ENCODE results near the gene ITFG1. TPM values are rescaled to one million over a fixed set of nuclear protein-coding genes. Genes with fewer than 3 reads are reported as not detected.
"Not testable (repeated sequence)": the region's sequence is repeated elsewhere in the genome, so short reads cannot be mapped to it uniquely, and the experiment has no call there.

The ITFG1 gene
- total RNA-seq, 1 donor from 2014 or later, result 71.3 TPM

- DNase-seq, result no peak
- Histone ChIP-seq H3K27ac (replicated peaks) (no peak overlapping the region), H3K36me3 (no peaks in the 10 kb centered on the region), H3K4me1 (peaks cover 18% of the 10 kb centered on the region), H3K27me3 (ENCODE audit: low read depth) (no peaks in the 10 kb centered on the region), H3K4me3 (no peak overlapping the region), H3K9me3 (replicated peaks) (no peaks in the 10 kb centered on the region)
- intact Hi-C loops (cut with micrococcal nuclease), result no loop called here
- no peak for TF ChIP-seq CTCF (IDR thresholded peaks at IDR 0.05; ENCODE audit: borderline replicate concordance)
These were observed 262.7 kb downstream of the ITFG1 start for GRCh38 chr16:47198180-47198575.

GRCh38 chr16:47197536-47198179, 263.2 kb downstream of the ITFG1 start:
- peak; percentile 63 for DNase-seq
- intact Hi-C loops (cut with micrococcal nuclease), result no loop called here
- no peaks in the 10 kb centered on the region for H3K36me3 ChIP-seq
- TF ChIP-seq CTCF (IDR thresholded peaks at IDR 0.05; ENCODE audit: borderline replicate concordance), result no peak
- H3K27me3 ChIP-seq (ENCODE audit: low read depth), result no peaks in the 10 kb centered on the region
- no peak overlapping the region for H3K4me3 ChIP-seq
- H3K9me3 ChIP-seq (replicated peaks), result no peaks in the 10 kb centered on the region
- peaks cover 18% of the 10 kb centered on the region for H3K4me1 ChIP-seq
- H3K27ac ChIP-seq (replicated peaks), result peak overlapping the region; percentile 15

GRCh38 chr16:47196457-47196856, 264.4 kb downstream of the ITFG1 start:
- TF ChIP-seq CTCF (IDR thresholded peaks at IDR 0.05; ENCODE audit: borderline replicate concordance), result no peak
- Histone ChIP-seq H3K27me3 (ENCODE audit: low read depth) (no peaks in the 10 kb centered on the region), H3K4me3 (no peak overlapping the region)

GRCh38 chr16:47182318-47182717, 278.5 kb downstream of the ITFG1 start:
- intact Hi-C loops (cut with micrococcal nuclease), result no loop called here
- Histone ChIP-seq H3K36me3 (no peaks in the 10 kb centered on the region), H3K4me3 (no peak overlapping the region), H3K9me3 (replicated peaks) (no peaks in the 10 kb centered on the region), H3K27me3 (ENCODE audit: low read depth) (no peaks in the 10 kb centered on the region), H3K27ac (replicated peaks) (no peak overlapping the region), H3K4me1 (no peaks in the 10 kb centered on the region)
- DNase-seq, result no peak
- no peak for TF ChIP-seq CTCF (IDR thresholded peaks at IDR 0.05; ENCODE audit: borderline replicate concordance)

More at GRCh38 chr16:47196457-47196856, 264.4 kb downstream of the ITFG1 start:
- no peak for DNase-seq
- Histone ChIP-seq H3K27ac (replicated peaks) (no peak overlapping the region), H3K36me3 (no peaks in the 10 kb centered on the region), H3K9me3 (replicated peaks) (no peaks in the 10 kb centered on the region), H3K4me1 (peaks cover 18% of the 10 kb centered on the region)
- intact Hi-C loops (cut with micrococcal nuclease), result no loop called here

GRCh38 chr16:47181066-47181465, 279.8 kb downstream of the ITFG1 start:
- intact Hi-C loops (cut with micrococcal nuclease); H3K36me3 ChIP-seq; H3K4me1 ChIP-seq; DNase-seq; H3K9me3 ChIP-seq (replicated peaks); H3K27me3 ChIP-seq (ENCODE audit: low read depth); H3K4me3 ChIP-seq; H3K27ac ChIP-seq (replicated peaks): not testable (repeated sequence)

- no peak for DNase-seq
- no peaks in the 10 kb centered on the region for H3K36me3 ChIP-seq
- TF ChIP-seq CTCF (IDR thresholded peaks at IDR 0.05; ENCODE audit: borderline replicate concordance), result no peak
- H3K27me3 ChIP-seq (ENCODE audit: low read depth), result no peaks in the 10 kb centered on the region
- no peaks in the 10 kb centered on the region for H3K4me1 ChIP-seq
- no peaks in the 10 kb centered on the region for H3K9me3 ChIP-seq (replicated peaks)
- no peak overlapping the region for H3K27ac ChIP-seq (replicated peaks)
- H3K4me3 ChIP-seq, result no peak overlapping the region
- intact Hi-C loops (cut with micrococcal nuclease), result no loop called here
These were observed 280.8 kb downstream of the ITFG1 start for GRCh38 chr16:47180073-47180472.
